HG03432 (cell line): ENCODE results near the gene WDR55.
A peak's percentile ranks its signal among the peaks of the same experiment; 100 is the strongest.
"Not testable (repeated sequence)": the region's sequence is repeated elsewhere in the genome, so short reads cannot be mapped to it uniquely, and the experiment has no call there.

Experiments used
- ATAC-seq: cut with Tn5 transposase; IDR thresholded peaks from one replicate; pipeline ENCODE4 v1.9.1; 2021; ENCODE audit warnings: mild to moderate bottlenecking, moderate library complexity; ENCODE audit not compliant: unreplicated experiment

WDR55 gene

DNA sequence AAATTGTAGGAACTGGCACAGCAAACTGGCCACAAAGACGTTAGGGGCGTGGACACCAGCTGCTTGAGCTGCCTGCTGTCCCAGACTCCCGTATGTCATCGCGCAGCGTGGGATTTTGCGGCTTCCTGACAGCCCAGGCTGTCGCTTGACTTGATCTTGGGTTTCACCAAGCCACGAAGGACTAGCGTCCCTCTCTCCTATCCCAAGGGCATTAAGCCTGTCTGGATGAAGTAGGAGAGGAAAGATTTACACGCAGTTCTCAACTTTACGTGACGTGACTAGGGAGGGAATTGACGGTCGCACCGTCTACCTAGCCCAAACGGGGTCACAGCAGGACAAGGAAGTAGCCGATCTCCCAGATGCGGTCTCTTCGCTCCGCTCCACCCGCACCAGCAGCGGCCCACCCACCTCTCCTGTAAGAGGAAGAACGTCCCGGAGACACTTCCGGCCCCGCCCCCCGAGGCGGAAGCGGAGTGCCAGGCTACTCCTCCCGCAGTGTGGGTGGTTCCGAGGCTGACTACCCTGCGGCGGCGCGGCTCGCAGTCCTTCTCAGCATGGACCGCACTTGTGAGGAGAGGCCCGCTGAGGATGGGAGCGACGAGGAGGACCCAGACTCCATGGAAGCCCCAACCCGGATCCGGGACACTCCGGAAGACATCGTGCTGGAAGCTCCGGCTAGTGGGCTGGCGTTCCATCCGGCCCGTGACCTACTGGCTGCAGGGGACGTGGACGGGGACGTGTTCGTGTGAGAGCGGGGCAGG, at the start of gene WDR55:
TSS of gene WDR55 (plus strand) at position 546 of the 761 bp plus-strand sequence. CDS start at position 555, 9 bp downstream.
- peak; percentile 98 for ATAC-seq

DNA sequence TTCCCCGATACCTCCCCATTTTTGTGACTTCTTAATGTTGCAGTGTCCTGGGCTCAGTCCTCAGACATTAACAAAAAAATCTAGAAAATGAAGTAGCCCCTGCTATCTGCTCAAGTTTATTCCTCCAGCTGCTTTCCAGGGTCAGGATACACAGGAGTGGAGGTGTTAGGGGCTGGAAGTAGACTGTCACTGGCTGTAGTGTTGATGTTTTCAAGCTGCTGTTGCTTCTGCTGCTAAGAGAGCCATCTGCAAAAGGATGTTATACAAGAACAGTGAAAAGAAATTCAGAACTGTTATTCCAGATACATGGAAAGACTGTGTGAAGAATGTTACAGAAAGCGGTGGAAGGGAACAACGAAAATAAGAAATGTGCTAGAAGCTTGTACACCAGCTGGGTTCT, 42.4 kb upstream of the WDR55 start:
- ATAC-seq, result no peak

DNA sequence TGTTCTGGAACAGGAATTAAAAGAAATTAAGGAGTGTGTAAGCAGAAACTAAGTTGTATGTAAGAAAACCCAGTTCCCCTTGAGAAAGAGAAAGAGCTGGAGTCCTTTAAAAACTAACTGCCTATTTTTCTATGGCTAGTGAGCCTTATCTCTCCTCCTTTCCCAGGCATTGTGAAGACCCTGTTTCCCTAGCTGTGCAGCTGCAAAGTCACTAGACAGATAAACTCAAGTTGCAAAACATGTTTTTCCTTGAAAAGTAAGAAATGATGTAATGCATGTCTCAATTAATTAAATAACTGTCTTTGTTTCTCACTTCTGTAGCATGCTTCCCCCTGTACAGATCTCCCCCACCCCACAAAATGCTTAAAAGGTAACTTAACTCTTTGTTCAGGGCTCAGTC, 41.6 kb upstream of the WDR55 start:
- ATAC-seq, result not testable (repeated sequence)

DNA sequence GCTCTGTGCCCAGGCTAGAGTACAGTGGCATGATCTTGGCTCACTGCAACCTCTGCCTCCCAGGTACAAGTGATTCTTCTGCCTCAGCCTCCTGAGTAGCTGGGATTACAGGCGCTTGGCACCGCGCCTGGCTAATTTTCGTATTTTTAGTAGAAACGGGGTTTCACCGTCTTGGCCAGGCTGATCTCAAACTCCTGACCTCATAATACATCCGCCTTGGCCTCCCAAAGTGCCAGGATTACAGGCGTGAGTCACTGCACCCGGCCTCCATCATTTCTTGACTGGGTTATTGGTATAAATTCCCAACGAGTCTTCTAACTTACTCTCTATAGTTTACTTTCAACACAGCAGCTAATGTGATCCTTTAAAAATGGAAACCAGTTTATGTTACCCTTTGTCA, 39.8 kb upstream of the WDR55 start:
- ATAC-seq, result not testable (repeated sequence)

DNA sequence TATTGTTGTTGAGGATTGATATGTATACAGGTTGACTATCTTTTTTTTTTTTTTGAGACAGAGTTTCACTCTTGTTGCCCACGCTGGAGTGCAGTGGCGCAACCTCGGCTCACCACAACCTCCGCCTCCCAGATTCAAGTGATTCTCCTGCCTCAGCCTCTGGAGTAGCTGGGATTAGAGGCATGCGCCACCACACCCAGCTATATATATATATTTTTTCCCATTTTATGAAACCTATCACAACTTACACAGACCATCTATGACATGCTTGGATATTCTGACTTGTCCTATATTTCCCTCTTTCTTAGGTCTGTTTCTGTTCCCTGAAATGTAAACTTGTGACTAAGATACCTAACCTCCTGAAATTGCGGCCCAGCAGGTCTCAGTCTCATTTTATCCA, 36.7 kb upstream of the WDR55 start:
- no peak for ATAC-seq

DNA sequence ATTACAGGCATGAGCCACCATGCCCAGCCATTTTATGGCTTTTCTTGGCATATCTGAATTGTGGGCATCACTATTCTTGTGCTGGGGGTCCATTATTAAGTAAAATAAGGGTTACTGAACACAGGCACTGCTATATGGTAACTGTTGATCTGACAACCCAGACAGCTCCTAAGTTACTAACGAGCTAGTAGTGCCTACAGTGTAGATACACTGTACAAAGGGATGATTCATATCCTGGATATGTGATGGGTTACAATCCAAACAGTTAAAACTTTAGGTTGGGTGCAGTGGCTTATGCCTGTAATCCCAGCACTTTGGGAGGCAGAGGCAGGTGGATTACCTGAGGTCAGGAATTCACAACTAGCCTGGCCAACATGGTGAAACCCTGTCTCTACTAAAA, 36.0 kb upstream of the WDR55 start:
- no peak for ATAC-seq

DNA sequence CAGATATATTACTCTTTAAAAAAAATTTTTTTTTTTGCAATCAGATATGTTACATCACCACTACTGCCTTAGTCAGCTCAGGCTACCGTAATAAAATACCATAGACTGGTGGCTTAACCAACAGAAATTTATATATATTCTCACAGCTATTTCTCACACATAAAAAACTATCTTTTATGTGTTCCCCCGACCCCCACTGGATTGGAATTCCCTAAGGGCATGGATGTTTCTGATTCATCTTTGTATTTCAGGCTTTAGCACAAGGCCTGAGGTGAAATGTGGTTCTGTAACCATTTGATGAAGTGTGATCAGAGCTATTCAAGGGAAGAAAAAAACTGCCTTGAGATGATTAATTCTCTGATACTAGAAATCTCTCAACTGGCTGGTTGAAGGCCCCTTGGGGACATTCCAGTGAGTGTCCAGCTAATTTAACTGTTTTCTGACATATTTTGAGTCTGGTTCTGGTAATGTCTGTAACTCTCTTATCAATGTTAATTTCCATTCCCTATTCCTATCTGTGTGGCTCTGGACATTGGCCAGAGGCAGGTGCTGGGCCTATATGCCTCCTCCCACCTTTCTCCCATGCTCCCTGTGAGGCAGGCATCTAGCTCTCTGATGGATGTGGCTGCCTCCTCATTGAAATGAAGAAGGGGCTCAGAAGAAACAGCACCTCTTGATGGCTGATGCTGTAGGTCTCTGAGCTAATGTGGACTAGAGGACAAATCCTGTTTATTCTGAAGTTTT, 34.2 kb upstream of the WDR55 start:
- ATAC-seq, result no peak

DNA sequence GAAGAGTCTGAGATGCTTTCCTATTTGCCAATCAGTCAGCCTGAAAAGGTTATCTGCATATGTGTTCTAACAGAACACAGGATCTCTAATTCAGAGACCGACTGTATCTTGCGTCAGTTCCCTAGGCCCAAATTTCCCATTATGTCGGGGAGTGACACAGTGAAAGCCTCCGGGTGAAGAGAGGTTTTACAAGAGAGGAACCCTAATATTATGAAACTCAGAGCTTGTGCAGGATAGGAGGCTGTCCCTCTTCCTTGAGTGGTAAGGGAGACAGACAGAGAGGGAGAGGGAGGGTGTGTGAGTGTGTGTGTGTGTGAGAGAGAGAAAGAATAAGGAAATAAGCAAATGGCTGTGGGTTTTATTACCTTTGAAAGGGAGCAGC, 33.7 kb upstream of the WDR55 start:
- ATAC-seq, result no peak

GRCh38 chr5:140631831-140632365, 32.8 kb upstream of the WDR55 start:
- ATAC-seq, result peak; percentile 49

- peak; percentile 61 for ATAC-seq
Observed at GRCh38 chr5:140632366-140633020, 32.2 kb upstream of the WDR55 start.

DNA sequence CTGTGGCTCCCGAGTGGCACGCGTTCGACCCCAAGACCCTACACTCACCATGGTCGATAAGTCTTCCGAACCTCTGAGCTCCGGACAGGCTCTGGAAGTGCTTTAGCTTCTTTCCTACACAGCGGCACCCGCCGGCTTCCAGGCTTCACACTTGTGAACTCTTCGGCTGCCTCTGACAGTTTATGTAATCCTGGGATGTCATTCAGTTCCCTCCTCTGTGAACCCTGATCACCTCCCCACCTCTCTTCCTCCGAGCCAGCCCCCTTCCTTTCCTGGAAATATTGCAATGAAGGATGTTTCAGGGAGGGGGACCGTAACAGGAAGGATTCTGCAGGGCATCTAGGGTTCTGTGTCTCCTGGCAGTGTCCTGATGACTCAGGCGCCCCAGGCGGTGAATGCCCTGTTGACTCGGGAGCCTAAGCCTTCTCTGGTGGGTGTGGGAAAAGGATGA, 31.7 kb upstream of the WDR55 start, which contains the start of gene CD14:
TSS of gene CD14 (minus strand) at position 155 of the 451 bp plus-strand sequence. CDS start at position 51, 104 bp downstream.
- peak; percentile 13 for ATAC-seq

DNA sequence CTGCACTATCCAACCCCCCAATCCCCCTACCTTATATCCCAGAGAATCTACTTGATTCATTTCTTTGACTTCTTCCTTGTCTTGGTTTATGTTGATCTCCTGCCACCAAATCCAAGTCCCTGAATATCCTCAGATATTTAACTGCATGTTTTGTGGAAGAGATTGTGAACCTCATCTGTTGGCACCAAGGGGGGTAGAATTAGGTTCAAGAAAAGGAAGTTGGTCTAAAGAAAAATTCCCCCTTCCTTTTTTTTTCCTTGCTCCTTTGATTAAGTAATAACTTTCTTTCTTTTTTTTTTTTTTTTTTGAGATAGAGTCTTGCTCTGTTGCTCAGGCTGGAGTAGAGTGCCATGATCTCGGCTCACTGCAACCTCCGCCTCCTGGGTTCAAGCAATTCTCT, 31.2 kb upstream of the WDR55 start:
- no peak for ATAC-seq

- no peak for ATAC-seq
Observed at GRCh38 chr5:140634103-140634502, 30.6 kb upstream of the WDR55 start.

GRCh38 chr5:140635291-140636257, 29.1 kb upstream of the WDR55 start:
- no peak for ATAC-seq

DNA sequence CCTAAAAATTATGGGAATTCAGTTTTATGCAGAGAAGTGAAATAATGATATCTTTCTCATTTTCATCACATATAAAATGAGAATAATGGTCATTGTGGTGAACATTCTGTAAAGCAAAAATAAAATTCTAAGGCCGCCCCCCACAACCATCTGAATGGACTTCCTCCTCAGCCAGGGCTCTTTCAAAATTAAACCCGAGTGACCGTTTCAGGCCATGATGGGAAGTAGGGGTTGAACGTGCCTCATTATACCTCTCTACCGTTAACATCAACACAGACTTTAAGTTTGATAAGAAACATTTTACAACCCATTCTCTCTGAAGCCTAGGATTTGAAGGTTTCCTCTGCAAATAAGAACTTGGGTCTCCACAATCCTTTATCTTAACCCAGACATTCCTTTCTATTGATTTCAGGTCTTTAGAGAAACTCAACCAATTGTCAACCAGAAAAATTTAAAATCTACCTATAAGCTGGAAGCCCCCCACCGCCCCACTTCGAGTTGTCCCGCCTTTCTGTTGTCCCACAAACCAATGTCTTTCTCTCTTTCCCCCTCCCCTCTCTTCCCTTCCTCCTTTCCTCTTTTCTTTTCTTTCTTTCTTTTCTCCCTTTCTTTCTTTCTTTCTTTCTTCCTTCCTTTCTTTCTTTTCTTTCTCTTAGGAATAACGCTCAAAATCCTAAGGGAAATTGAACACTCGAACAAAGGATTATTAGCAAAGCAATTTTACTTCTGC, 27.2 kb upstream of the WDR55 start:
- no peak for ATAC-seq

GRCh38 chr5:140638898-140639147, 25.9 kb upstream of the WDR55 start:
- not testable (repeated sequence) for ATAC-seq

GRCh38 chr5:140639148-140639981, 25.3 kb upstream of the WDR55 start, which contains the start of gene TMCO6:
TMCO6 (plus strand) TSS chr5:140639451; CDS start chr5:140639528, 77 bp downstream.
- ATAC-seq, result peak; percentile 96

DNA sequence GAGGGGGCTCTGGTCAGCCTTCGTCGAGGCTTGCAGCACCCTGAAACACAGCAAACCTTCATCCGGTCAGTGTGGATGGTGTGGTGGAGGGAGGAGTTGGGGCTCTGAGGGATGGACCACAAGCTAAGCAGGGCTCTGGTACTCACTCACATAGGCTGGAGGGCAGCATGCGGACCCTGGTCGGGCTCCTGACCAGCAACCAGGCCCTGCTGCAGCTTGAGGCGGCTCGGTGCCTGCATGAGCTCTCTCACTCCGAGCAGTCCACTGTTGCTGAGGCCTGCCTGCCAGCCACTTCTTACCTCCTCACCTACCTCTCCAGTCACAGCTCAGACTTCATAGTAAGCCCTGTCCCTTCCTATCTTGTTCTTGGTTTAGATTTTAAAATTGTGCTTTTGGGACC, 23.0 kb upstream of the WDR55 start:
- no peak for ATAC-seq

DNA sequence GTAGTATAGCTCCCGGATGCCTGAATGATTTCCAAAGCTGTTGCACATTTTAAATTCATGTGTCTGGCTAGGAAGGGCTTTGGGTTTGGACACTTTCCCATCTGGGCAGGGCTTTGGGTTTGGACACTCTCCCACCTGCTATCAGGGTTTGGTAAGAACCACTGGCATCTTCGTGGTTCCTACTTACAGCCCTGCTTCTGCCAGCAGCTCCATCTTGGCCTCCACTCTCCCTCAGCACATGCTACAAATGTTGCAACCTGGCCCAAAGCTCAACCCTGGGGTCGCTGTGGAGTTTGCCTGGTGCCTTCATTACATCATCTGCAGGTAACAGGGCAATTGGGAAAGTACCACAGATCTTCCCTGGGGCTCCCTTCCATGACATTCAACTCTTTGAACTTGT, 22.0 kb upstream of the WDR55 start:
- no peak for ATAC-seq
